HG02763 (cell line): ENCODE results near the gene RHBDD1.

Experiments used
- ATAC-seq: cut with Tn5 transposase; IDR thresholded peaks from one replicate; pipeline ENCODE4 v1.9.1; 2021; ENCODE audit warnings: mild to moderate bottlenecking, moderate library complexity; ENCODE audit not compliant: unreplicated experiment

RHBDD1 gene

DNA sequence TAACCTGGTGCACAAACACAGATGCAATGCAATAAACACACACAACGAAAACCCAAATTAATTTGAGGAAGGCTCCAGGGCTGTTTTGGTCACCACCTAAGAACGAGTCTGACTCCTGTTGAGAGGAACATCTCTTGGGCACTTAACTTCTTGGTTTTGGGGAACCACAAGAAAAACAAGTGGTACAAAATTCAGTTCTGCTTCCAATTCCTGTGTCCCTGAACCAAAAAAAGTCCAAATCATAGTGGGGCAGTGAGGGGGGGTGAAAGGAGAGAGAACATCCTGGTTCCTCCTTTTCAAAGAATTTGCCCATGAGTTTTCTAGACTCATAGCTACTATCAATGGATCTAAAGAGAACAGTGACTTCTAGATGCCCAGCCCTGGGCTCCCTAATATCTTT, 184.6 kb downstream of the RHBDD1 start:
- no peak for ATAC-seq

DNA sequence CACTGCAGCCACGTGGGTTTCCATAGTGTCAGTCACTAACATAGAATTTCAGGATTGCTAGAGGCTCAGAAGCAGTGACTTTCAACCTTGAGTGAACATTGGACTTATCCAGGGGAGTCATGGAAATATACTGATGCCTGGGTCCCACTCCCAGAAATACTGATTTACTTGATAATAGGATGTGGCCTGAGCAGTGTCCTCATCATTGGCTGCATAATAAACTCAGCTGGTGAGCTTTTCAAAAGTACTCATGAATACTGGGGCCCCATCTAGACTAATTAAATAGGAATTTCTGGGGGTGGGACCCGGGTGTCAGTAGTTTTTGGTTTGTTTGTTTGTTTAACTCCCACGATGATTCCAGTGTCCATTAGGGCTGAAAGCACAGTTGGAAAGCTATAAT, 186.8 kb downstream of the RHBDD1 start:
- no peak for ATAC-seq

DNA sequence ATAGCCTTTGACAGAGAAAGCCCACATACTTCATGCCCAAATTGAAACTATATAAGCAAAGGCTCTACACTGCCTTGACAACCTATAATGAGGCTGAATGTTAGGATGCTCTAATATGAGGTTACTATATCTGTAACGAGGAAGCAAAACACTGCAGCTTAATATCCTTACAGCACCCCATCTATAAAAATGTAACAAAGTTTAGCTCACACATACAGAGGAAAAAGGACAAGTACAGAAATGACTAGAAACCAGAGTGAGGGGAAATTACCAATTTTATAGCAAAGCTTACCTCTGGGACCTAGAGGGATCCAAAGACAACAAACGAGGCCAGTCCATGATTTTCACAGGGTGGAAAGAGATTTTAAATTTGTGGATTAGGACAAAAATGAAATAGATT, 189.7 kb downstream of the RHBDD1 start:
- peak; percentile 68 for ATAC-seq

DNA sequence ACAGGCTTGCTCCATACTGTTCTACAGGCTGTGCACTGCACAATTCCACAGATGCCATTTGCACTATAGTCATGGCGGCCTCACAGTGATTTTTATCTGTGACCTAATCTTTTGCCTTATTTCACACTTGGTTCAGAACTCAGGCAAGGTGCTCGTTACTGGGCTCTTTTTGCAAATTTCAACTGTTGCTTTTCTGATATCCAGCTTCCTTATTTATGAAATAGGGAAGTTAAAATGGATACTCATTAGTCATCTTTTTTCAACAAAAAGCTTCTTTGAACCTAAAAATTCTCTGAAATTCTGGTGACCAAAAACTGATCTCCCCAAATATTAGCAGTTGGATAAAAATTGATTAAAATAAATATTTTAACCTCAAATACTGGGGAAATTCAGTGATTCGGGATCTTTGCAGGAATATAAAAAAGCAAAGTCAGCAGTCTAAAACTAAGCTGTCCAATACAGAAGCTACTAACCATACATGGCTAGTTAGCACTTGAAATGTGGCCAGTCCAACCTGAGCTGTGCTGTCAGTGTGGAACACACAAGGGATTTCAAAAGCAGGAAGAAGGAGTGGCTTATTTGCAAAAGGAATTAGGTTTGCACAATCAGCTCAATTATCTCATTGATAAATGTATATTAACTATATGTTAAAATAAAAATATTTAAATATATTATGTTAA, 193.7 kb downstream of the RHBDD1 start:
- no peak for ATAC-seq

DNA sequence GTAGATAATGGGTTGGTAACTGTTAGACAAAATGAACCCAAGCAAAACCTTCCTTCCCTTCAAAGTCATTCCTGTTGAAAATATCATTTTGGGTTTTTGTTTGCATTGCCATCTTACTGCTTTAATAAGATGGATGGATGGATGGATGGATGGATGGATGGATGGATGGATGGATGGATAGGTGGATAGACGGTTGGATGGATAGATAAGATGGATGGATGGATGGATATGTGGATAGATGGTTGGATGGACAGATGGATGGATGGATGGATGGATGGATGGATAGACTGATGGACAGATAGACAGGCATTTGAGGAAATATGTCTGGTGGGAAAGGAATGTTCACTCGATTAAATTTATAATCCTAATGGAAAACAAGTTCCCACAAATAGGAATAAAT, 194.9 kb downstream of the RHBDD1 start:
- ATAC-seq: no peak

DNA sequence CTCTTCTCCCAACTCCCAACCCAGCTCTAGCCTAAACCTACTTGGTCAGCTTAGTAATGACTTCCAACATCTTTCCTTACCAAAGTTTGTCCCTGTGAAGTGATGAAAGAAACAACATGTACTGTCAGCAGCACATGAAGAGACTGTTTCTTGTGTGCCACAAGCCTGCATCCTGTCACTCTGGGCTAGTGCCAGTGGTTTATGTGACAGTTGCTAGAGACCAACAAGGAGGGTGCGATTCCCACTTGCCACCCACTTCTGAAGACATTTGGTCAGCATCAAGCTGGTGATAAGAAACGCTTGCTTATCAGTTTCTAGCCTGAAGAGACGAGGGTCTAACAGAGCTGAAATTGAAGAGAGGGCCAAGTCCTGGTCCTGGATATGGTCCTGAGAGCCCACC, 195.5 kb downstream of the RHBDD1 start:
- no peak for ATAC-seq

DNA sequence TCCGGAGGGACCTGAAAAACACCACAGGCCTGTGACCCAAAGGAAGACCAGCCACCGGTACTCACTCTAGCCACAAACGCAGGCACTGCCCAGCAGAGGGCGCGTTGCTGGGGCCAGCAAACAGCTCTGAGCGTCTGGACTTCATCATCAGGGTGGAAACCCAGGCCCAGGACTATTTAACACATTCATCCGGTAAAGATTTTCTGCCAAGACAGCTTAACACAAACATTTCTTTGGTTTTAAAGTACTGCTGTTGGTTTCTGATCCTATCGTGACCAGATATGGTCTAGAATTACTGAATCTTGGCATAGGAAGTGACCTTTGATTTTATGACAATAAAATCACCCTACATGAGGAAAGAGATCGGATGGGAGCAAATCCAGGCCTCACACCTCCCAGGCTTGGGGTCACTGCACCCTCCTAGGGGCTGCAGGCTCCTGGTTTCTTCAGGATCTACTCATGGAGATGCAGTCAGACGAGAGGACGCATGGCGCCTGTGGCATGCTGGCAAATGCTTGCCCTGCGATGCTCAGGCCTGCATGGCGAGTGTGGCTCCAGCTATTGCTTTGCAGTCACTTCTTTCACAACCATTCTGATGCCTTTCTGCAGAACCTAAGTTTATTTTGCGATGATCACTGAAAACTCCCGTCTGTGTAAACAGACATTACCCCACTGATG, 197.8 kb downstream of the RHBDD1 start:
- peak; percentile 51 for ATAC-seq

DNA sequence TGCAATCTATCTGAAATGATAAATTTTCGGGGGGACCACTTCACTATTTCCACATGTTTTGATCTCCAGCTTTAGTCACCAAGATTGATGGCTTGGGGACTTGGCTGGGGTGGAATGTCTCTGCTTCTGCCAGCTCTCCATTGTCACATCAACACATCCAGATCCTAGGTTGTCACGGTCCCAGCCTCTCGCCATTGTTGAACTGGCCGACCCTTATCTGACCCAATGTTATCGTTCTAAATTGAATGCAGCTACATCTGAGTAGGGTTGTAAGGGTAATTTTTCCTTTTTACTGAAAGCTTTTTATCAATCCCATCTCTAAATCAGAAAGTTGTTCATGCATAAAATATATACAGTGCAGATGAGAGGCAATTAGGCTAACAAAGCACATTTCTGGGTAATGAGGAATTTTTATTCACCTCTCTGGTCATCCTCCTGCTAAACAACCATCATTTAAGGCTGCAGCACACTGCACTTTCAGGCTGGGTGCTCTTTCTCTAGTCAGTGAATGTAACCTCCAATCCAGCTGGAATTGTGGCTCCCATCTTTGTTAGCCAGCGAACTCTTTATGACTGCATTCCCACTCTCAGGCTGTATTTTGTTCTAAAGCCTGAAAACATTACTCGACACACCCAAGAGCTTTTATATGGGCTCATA, 200.0 kb downstream of the RHBDD1 start:
- no peak for ATAC-seq

DNA sequence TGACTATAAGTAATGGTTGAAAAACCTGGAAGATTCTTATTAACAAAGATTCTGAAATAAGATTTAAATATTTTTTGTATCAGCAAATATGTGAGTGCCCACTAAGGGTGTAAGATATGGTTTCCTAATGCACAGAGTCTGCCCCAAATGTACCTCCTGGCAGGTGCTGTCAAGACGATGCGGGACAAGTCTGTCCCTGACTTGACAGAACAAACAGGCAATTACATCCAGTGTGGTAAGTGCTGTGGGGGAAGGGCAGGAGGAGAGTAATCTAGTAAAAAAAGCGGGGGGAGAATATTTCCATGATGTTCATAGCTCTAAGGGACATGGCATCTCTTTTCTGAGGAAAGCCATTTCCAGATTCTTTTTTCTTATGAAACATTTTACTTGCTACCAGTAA, 200.7 kb downstream of the RHBDD1 start:
- ATAC-seq: no peak

DNA sequence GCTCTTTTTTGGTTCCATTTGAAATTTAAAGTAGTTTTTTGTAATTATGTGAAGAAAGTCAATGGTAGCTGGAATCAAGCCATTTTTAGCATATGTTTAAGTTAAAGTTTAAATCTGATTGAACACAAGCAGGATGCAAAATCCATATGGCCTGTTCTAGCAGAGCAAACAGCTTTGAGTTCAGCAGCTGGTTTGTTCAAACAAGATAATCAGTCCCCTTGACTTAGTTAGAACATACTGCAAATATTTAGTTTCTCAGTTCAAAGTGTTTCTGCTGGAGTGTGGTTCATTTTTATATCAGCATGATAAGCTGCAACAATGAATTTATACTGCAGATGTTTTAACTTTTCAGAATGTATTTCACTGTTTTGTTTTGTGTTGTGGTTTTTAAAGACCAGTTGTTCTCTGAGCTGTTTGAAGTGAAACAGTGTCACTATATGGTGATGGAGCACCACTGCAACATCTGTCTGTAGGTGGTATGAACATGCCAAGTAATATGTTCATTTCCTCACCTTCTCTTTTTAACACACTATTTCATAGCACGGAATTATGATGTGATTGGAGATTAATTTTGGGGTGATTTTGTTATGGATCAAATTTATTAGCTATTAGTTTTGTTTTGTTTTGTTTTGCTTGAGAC, 202.8 kb downstream of the RHBDD1 start:
- ATAC-seq: no peak

DNA sequence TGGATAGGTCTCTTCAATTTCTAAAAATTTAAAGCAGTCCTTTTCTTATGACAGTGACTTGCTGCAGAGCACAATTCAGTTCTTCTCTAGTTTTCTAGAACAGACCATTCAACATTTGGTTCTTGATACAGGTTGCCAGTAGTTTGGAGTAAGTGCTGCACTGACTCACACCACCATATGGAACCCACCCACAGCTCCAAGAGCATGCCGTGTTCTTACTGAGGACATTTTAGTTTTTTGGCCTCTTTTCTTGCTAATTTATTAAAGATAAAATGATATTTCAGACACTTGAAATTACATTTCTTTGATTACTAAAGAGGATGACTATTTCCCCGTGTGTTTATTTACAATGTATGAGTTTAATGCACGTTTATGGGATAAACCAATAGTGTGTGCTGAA, 208.1 kb downstream of the RHBDD1 start:
- ATAC-seq: no peak
